Right lobe of liver (tissue), 6 donors: ENCODE results near the gene PALMD. TPM values are rescaled to one million over a fixed set of nuclear protein-coding genes. Genes with fewer than 3 reads are reported as not detected.

ENCODE experiments used
- ATAC-seq, 4 donors: fragments of 200-7000 bp; cut with Tn5 transposase; one replicate each; pipeline ENCODE4 v1.9.1; 2020; ENCODE audit warnings: mild to moderate bottlenecking in 4 of 4, moderate library complexity in 4 of 4
- DNase-seq, 3 donors: peaks; one replicate each; pipeline ENCODE4 v3.0.0-alpha.2; 2020
- H3K27ac ChIP-seq, 3 donors: fragments of 200-600 bp; one replicate each; pipeline ENCODE4 v1.8.0; 2022
- H3K27me3 ChIP-seq, 2 donors: fragments of 200-600 bp; one replicate each; pipeline ENCODE4 v1.8.0; 2022
- H3K36me3 ChIP-seq, 4 donors: fragments of 200-600 bp; sonication (generic) in 1 of 4; one replicate each; pipeline versions ENCODE4 v1.5.1 to v1.8.0; 2017 to 2022; ENCODE audit warnings: control low read depth in 1 of 4
- H3K4me1 ChIP-seq, 4 donors: fragments of 200-600 bp; sonication (generic) in 1 of 4; one replicate each; pipeline versions ENCODE4 v1.5.1 to v1.8.0; 2017 to 2022; ENCODE audit warnings: control low read depth in 1 of 4
- H3K4me3 ChIP-seq, 3 donors: fragments of 200-600 bp; one replicate each; pipeline ENCODE4 v1.8.0; 2022
- H3K9me3 ChIP-seq, 4 donors: fragments of 200-600 bp; sonication (generic) in 1 of 4; one replicate each; pipeline versions ENCODE4 v1.5.1 to v1.8.0; 2017 to 2022; ENCODE audit warnings: control low read depth in 1 of 4
- CTCF ChIP-seq, 4 donors: fragments of 200-600 bp in 3 of 4; fragments of 450-650 bp in 1 of 4; IDR thresholded peaks; one replicate each; pipeline versions ENCODE4 v1.5.1 to v1.8.0; 2016 to 2022; ENCODE audit warnings: antibody characterized with exemption in 4 of 4, mild to moderate bottlenecking in 2 of 4
- POLR2A ChIP-seq: fragments of 450-650 bp; IDR thresholded peaks from one replicate; pipeline ENCODE4 v1.6.1; 2017; ENCODE audit warnings: antibody characterized with exemption, mild to moderate bottlenecking
- WGBS: methylation state at CpG from one replicate; pipeline ENCODE4 v1.1.6; 2018; ENCODE audit warnings: low coverage, low lambda C conversion rate; ENCODE audit not compliant: insufficient coverage; ENCODE audit errors: missing lambda C conversion rate; 5-methylcytosine and 5-hydroxymethylcytosine counted together
- intact Hi-C, 2 donors: fragments of 100-400 bp; cut with DNase I; formaldehyde crosslinking; loops; one replicate each; pipeline versions ENCODE4 v1.11.2 to v1.14.1; 2022
- total RNA-seq, 6 experiments: library from RNA; depleted of rRNA in 2 of 6; stranded (reverse); fragments of >200 nt in 2 of 6; fragmentation: NEBNext Ultra II Directional in 3 of 6; extraction: Animal tissue kit (Norgen Biotek cat#: 25700) in 3 of 6; gene quantifications; one replicate each; pipeline versions ENCODE4 v1.1.0 to v1.2.4, GENCODE V29; 2016 to 2023
- donor health status: DM: no; HTN: yes; CAD: no.
- donor health status: DM: no; HTN: no; CAD: no.
- donor health status: DM: no; HTN: no; CAD: no.
- donor health status: DM: no; HTN: yes; CAD: no.
- donor health status: DM: no; HTN: yes; CAD: no.

Gene PALMD
- total RNA-seq, 6 experiments from 2014 or later, result 15.0 to 21.1 (median 18.2) TPM

GRCh38 chr1:99650030-99650429 is 4.1 kb downstream of the PALMD start:
- DNase-seq (peak in 1 of 3 donors; percentile 61), ATAC-seq (peak; percentile 2 to 6 (median 4))
- H3K9me3 ChIP-seq, result no peaks in the 10 kb centered on the region
- intact Hi-C loops, result no loop called here
- 26% methylated on average over 2 of the region's 2 CpGs for WGBS
- no peak for TF ChIP-seq POLR2A
- no peaks in the 10 kb centered on the region for H3K27me3 ChIP-seq
- peaks cover 0 to 47% (median 20%) of the 10 kb centered on the region in 4 donors for H3K4me1 ChIP-seq
- H3K4me3 ChIP-seq, result peak overlapping the region in 1 of 3 donors; percentile 4
- peak overlapping the region; percentile 69 to 87 (median 74) for H3K27ac ChIP-seq
- no peaks in the 10 kb centered on the region for H3K36me3 ChIP-seq

GRCh38 chr1:99650773-99651437 is 5.0 kb downstream of the PALMD start:
- no peak for DNase-seq
- H3K4me3 ChIP-seq, result no peak overlapping the region
- ATAC-seq, result no peak
- intact Hi-C loops, result no loop called here
- TF ChIP-seq POLR2A (no peak), CTCF (IDR thresholded peaks at IDR 0.05) (no peak)
- H3K27ac ChIP-seq, result peak overlapping the region; percentile 69 to 87 (median 74)
- peaks cover 0 to 46% (median 19%) of the 10 kb centered on the region in 4 donors for H3K4me1 ChIP-seq
- 40% methylated on average over 3 of the region's 3 CpGs for WGBS
- no peaks in the 10 kb centered on the region for H3K9me3 ChIP-seq
- H3K27me3 ChIP-seq, result no peaks in the 10 kb centered on the region
- no peaks in the 10 kb centered on the region for H3K36me3 ChIP-seq

- TF ChIP-seq CTCF (IDR thresholded peaks at IDR 0.05), result no peak
- TF ChIP-seq POLR2A, result no peak
- no peaks in the 10 kb centered on the region for H3K9me3 ChIP-seq
- no peak overlapping the region for H3K4me3 ChIP-seq
- peaks cover 0 to 55% (median 19%) of the 10 kb centered on the region in 4 donors for H3K4me1 ChIP-seq
- H3K27ac ChIP-seq, result peak overlapping the region in 1 of 3 donors; percentile 2
- H3K27me3 ChIP-seq, result no peaks in the 10 kb centered on the region
- DNase-seq, result no peak
- ATAC-seq, result peak in 1 of 4 donors; percentile 6
- intact Hi-C loops, result no loop called here
- WGBS, result 38% methylated on average over 2 of the region's 2 CpGs
- no peaks in the 10 kb centered on the region for H3K36me3 ChIP-seq
These were observed 7.0 kb downstream of the PALMD start for GRCh38 chr1:99652881-99653281.

- no peaks in the 10 kb centered on the region for H3K9me3 ChIP-seq
- DNase-seq (no peak), ATAC-seq (no peak)
- 79% methylated on average over 3 of the region's 3 CpGs for WGBS
- H3K4me1 ChIP-seq, result peaks cover 0 to 35% (median 13%) of the 10 kb centered on the region in 4 donors
- intact Hi-C loops, result no loop called here
- no peaks in the 10 kb centered on the region for H3K27me3 ChIP-seq
- no peak overlapping the region for H3K27ac ChIP-seq
- H3K4me3 ChIP-seq, result no peak overlapping the region
- TF ChIP-seq POLR2A (no peak), CTCF (IDR thresholded peaks at IDR 0.05) (no peak)
- no peaks in the 10 kb centered on the region for H3K36me3 ChIP-seq
These were observed 9.5 kb downstream of the PALMD start for GRCh38 chr1:99655376-99655775.

- DNase-seq (no peak), ATAC-seq (peak in 3 of 4 donors; percentile 36 to 43 (median 38))
- Histone ChIP-seq H3K9me3 (no peaks in the 10 kb centered on the region), H3K27ac (peak overlapping the region in 1 of 3 donors; percentile 12), H3K4me3 (no peak overlapping the region), H3K4me1 (peaks cover 0 to 34% (median 13%) of the 10 kb centered on the region in 4 donors), H3K27me3 (no peaks in the 10 kb centered on the region), H3K36me3 (no peaks in the 10 kb centered on the region)
- 32% methylated on average over 3 of the region's 3 CpGs for WGBS
- TF ChIP-seq POLR2A (no peak), CTCF (IDR thresholded peaks at IDR 0.05) (no peak)
- intact Hi-C loops, result no loop called here
These were observed 10.8 kb downstream of the PALMD start for GRCh38 chr1:99656701-99657100.
